Hematopoietic multipotent progenitor cell treated with erythropoietin and hydrocortisone succinate and interleukin-3 and kit ligand, for 6 days (in vitro differentiated cells): Measurements from ENCODE around the gene KDELR1.
"Not testable (repeated sequence)": the region's sequence is repeated elsewhere in the genome, so short reads cannot be mapped to it uniquely, and the experiment has no call there.

Experiments used
- DNase-seq: peaks from one replicate; pipeline ENCODE4 v3.0.0-alpha.2; 2015

The KDELR1 gene

GRCh38 chr19:48397263-48398101, 6.1 kb upstream of the KDELR1 start:
- DNase-seq: no peak

DNA sequence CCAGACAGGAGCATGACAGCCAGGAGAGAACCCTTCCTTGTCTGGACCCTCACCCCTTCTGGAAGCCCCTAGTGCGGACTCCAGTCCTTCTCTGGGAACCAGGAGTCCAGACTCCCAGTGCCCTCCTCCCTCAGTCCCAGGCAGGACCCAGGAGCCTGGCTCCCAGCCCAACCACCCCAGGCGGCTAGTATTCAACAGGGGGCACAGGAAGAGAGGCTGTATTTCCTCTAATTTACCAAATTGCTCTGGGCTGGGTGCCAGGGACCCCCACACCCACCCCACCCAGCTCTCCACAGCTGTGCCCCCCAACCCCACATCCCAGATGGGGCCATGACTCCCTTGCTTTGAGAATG, 5.4 kb upstream of the KDELR1 start:
- no peak for DNase-seq

GRCh38 chr19:48396016-48396823, 4.9 kb upstream of the KDELR1 start:
- DNase-seq: no peak

- no peak for DNase-seq
These were observed 4.1 kb upstream of the KDELR1 start for GRCh38 chr19:48395499-48395898.

DNA sequence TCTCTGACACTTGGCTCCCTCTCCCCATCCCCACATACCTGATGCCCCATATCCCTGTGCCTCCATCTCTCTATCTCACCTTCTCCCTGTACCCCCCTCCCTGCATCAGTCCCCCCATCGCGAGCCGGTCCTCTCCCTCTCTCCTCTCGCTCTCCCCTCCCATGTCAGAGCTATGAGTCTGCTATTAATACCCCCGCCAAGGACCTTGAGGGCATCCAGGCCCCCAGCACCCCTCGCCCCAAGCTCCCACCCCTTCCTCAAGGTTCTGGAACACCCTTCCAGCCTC, 3.8 kb upstream of the KDELR1 start:
- no peak for DNase-seq

- no peak for DNase-seq
These were observed 3.2 kb upstream of the KDELR1 start for GRCh38 chr19:48394331-48395169.

DNA sequence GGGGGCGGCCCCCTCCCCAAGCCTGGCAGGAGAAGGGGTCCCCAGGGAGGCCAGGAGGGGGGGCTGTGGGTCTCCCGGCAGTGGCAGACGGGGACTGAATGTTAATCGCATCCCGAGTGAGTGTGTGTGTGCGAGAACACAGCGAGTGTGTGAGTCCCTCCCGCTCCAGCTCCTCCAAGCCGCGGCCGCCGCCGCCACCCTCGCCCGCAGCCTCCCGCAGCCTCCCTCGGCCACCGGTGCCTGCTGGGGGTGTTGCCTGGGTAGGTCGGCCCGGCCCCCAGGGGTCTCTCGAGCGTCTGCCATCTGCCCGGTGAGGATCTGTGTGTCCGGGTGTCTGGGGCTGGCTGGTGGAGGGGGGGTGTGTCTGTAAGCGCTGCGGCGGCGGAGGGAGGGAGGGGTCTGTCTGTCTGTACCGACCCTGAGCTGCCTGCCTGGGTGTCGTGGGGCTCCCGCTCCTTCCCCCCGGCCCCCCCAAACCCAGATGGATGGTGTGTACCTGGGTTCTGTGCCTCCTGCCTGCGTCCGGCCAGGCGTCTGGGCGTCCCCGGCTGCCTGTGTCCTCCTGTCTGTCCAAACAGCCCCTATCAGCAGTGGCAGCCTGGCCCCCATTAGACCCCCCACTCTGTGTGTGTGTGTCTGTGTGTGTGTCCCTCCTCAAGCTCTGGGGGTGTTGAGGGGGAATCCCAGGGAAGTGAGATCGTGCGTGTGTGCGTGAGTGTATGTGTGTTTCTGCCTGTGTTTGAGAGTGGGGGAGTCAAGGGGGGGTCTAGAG, 2.4 kb upstream of the KDELR1 start, which contains the start of gene GRIN2D:
GRIN2D (plus strand) TSS at position 110 of the 772 bp plus-strand sequence. CDS start 4,725 bp downstream, outside the sequence.
- peak; percentile 45 for DNase-seq

DNA sequence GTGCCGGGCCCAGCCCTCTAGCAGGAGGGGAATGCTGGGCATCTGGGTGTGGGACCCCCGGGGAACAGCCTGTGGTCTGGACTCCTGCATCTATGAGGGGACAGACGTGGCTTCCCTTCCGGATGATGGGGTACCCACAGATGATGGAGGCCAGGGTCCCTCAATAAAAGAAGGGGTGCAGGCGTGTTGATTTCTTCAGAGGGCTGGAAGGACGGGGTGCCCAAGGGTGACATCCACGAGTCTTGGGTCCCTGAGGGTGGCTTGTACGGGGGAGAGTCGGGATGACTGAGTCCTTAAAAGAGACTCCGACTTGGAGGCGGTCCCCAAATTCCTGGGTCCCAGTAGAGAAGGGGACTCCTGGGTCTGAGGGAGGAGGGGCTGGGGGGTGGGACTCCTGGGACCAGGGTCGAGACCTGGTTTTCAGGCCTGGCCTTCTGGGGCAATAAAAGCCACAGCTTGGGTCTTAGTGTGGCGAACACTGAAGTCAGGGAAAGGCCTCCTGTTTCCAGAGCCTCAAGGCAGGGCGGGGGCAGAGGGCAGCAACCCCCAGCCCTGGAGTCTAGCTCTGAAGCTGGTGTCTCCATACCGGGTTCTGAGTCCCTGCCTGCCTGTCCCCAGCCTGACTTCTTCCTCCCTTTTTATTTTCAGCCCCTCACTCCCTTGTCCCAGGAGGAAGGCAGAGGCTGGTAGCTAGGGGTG, 1.7 kb upstream of the KDELR1 start:
- DNase-seq: no peak

- not testable (repeated sequence) for DNase-seq
These were observed 624 bp upstream of the KDELR1 start for GRCh38 chr19:48392006-48392344.

DNA sequence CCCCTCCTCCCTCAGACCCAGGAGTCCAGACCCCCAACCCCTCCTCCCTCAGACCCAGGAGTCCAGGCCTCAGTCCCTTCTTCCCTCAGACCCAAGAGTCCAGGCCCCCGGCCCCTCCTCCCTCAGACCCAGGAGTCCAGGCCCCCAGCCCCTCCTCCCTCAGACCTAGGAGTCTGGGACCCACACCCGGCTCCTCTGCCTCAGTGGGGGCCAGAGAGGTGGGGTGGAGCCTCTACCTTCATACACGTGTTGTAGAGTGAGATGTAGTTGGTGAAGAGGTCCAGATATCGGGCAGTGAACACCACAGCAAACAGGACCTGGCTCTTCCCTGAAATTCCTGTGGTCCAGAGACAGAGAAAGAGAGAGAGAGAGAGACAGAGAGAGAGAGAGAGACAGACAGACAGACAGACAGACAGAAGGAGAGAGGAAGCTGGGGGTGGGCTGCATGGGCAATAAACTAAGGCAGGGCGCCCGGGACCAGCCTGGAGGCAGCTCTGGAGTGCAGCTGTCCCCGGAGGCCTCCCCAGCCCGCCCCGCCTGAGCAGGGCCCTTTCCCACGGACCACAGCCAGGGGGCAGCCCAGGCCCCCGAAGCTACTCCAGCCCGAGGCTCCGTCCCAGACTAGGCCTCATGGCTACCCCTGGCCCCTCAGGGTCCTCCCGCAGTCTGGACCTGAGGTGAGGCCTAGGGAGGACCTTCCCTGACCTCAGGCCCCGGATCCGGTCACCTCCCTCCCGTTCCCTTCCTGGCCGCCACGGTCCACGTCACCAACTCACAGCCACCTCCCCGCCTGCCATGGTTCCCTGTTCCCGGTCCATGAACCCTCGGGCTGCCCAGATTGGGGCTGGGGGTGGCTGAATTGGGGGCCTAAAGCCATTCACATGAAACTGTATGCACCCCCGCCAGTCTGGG, 907 bp downstream of the KDELR1 start:
- DNase-seq: peak; percentile 79

GRCh38 chr19:48386981-48387380, 4.4 kb downstream of the KDELR1 start:
- DNase-seq: no peak

GRCh38 chr19:48385461-48386087, 5.8 kb downstream of the KDELR1 start:
- no peak for DNase-seq

- DNase-seq: no peak
These were observed 9.1 kb downstream of the KDELR1 start for GRCh38 chr19:48382286-48382685.

GRCh38 chr19:48381178-48381950, 10.0 kb downstream of the KDELR1 start:
- DNase-seq: no peak

DNA sequence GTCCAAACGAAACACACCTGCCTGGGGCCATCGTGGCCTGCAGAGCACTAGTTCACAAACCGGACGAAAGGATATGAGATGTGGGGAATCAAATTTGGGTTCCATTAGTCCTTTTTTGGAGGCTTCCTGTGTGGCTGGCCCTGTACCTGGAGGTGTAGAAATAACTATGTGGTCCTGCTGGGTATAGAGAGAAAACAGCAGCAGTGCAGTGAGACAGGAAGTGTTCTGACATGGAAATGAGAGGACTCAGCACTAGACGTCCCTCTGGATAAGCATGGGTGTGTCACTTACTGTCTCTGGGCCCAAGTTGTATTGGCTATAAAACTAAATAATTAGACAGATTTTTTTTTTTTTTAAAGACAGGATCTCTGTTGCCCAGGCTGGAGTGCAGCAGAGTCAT, 12.3 kb downstream of the KDELR1 start:
- DNase-seq: peak; percentile 49

DNA sequence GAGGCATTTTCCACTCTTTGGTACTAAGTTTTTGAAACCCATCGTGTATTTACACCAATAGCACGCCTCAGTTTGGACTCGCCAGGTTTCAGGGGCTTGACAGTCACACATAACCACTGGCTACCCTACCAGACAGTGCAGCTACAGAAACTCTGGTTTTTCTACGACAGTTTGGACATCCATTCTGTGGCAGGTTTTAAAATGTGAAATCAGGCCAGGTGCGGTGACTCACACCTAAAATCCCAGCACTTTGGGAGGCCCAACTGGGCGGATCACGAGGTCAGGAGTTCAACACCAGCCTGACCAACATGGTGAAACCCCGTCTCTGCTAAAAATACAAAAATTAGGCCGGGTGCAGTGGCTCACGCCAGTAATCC, 13.2 kb downstream of the KDELR1 start:
- no peak for DNase-seq

GRCh38 chr19:48373567-48373966, 17.8 kb downstream of the KDELR1 start:
- DNase-seq: no peak

GRCh38 chr19:48372904-48373303, 18.4 kb downstream of the KDELR1 start:
- no peak for DNase-seq

DNA sequence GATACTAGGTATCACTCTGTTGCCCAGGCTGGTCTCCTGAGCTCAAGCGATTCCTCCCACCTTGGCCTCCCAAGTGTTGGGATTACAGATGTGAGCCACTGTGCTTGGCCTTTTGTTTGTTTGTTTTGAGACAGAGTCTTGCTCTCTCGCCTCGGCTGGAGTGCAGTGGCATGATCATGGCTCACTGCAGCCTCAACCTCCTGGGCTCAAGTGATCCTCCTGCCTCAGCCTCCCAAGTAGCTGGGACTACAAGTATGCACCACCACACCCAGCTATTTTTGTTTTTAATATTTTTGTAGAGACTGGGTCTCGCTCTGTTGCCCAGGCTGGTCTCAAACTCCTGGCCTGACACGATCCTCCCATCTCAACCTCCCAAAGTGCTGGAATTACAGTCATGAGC, 19.6 kb downstream of the KDELR1 start:
- not testable (repeated sequence) for DNase-seq

GRCh38 chr19:48371367-48371766, 20.0 kb downstream of the KDELR1 start:
- DNase-seq: no peak
